Mucosa of stomach (tissue), 1 donor: ENCODE data around the gene ATP1A2.

Experiments used
- H3K27me3 ChIP-seq: one replicate; pipeline ENCODE4 v1.7.0; 2013; ENCODE audit warnings: mild to moderate bottlenecking, low read length; ENCODE audit not compliant: control insufficient read depth, insufficient read depth
- H3K36me3 ChIP-seq: one replicate; pipeline ENCODE4 v1.7.0; 2013; ENCODE audit warnings: low read length; ENCODE audit not compliant: control insufficient read depth, insufficient read depth
- H3K4me1 ChIP-seq: one replicate; pipeline ENCODE4 v1.7.0; 2013; ENCODE audit warnings: mild to moderate bottlenecking, low read length; ENCODE audit not compliant: control insufficient read depth, insufficient read depth
- H3K4me3 ChIP-seq: one replicate; pipeline ENCODE4 v1.7.0; 2013; ENCODE audit warnings: low read length
- H3K9ac ChIP-seq: one replicate; pipeline ENCODE4 v1.7.0; 2013; ENCODE audit warnings: mild to moderate bottlenecking, low read length, moderate library complexity
- H3K9me3 ChIP-seq: one replicate; pipeline ENCODE4 v1.7.0; 2013; ENCODE audit warnings: mild to moderate bottlenecking, low read length, moderate library complexity; ENCODE audit not compliant: control insufficient read depth
- donor health status: Pancreatic carcinoma.

ATP1A2 gene

DNA sequence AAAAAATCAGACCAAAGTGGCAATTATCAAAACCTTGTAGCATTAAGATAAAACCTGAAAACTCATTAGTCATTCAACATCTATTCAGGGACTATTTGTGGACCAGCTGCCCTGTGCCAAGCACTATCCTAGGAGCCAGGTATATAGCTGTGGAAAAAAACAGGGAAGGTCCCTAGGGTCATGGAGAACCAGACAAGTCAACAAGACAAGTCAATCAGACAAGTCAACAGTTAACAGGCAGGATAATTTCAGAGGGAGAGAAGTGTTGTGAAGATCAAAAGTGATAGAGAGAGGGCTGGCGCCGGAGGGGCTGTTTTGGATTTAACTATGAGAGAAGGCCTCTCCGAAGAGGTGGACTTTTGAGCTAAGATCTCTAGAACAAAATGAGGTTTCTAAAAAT, 32.6 kb downstream of the ATP1A2 start:
- no peaks in the 10 kb centered on the region for H3K36me3 ChIP-seq
- no peak overlapping the region for H3K9ac ChIP-seq
- H3K9me3 ChIP-seq = no peaks in the 10 kb centered on the region
- no peak overlapping the region for H3K4me3 ChIP-seq
- no peaks in the 10 kb centered on the region for H3K27me3 ChIP-seq
- no peaks in the 10 kb centered on the region for H3K4me1 ChIP-seq

DNA sequence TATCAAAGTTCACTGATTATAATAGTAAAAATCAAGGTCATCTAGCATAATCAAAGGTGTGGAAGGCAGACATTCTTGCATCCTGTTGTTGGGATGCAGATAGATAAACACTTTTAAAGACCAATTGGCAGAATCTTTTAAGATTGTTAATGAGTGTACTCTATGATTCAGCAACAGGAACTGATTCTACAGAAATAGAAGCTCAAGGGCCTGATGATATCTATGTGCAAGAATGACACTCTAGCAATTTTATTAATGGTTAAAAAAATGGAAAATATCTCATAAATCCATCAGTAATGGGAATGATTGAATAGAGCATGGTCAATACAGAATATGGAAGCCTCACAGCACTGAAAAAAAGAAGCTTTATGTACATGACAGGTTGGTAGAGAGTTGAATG, 33.7 kb downstream of the ATP1A2 start:
- Histone ChIP-seq H3K27me3 (no peaks in the 10 kb centered on the region), H3K9me3 (no peaks in the 10 kb centered on the region), H3K4me1 (no peaks in the 10 kb centered on the region), H3K4me3 (no peak overlapping the region), H3K9ac (no peak overlapping the region), H3K36me3 (no peaks in the 10 kb centered on the region)

DNA sequence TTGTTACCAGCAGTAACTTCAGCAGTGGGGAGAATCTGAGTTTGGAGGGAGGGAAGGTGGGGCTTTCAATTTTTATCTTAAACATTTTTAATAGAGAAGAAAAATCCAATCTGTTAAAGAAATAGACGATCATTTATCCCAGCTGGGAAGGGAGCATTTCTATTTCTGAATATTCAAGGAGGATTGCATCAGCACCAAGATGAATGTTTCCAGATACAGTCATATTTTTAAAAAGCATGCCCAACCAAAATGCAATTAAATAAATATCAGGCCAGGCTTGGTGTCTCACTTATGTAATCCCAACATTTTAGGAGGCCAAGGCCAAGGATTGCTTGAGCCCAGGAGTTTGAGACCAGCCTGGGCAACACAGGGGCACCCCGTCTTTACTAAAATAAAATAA, 34.2 kb downstream of the ATP1A2 start:
- Histone ChIP-seq H3K4me3 (no peak overlapping the region), H3K27me3 (no peaks in the 10 kb centered on the region), H3K9me3 (no peaks in the 10 kb centered on the region), H3K36me3 (no peaks in the 10 kb centered on the region), H3K4me1 (no peaks in the 10 kb centered on the region), H3K9ac (no peak overlapping the region)

DNA sequence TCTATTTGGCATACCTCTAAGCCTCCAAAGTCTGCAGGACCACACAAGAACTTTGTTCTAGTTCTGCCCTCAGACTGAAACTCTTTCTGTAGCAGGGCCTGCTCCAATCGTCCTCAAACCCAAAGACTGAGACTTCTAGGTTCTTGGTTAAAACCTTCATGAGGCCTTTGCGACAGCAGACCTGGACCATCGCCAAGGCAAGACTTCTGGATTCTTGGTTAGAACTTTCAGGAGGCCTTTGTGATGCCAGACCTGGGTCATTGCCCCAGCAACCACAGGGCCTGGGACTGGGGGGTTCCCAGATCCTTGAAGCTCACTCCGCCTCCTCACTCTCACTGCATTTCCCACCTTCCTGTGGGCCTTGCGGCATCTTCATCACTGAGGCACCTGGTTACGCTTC, 35.7 kb downstream of the ATP1A2 start, which contains the start of gene ATP1A4:
ATP1A4 (plus strand) TSS at position 301 of the 400 bp plus-strand sequence. CDS start 438 bp downstream, outside the sequence.
- H3K27me3 ChIP-seq = no peaks in the 10 kb centered on the region
- no peaks in the 10 kb centered on the region for H3K36me3 ChIP-seq
- H3K4me3 ChIP-seq = no peak within 1 kb of the TSS
- no peaks in the 10 kb centered on the region for H3K9me3 ChIP-seq
- H3K9ac ChIP-seq = no peak within 1 kb of the TSS
- no peaks in the 10 kb centered on the region for H3K4me1 ChIP-seq

DNA sequence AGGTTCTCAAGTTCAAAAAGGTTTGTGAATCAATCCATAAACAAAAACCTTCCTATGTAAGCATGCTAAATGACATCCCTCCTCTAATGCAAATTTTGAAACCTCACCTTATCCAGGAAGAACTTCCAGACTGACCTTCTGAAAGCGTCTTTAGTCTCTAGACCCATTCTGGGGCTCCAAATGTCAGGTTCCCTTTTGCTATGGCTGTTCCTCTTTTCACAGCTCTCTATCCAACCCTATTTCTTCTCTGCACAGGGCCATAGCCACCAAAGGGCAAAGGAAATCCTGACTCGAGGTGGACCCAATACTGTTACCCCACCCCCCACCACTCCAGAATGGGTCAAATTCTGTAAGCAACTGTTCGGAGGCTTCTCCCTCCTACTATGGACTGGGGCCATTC, 39.2 kb downstream of the ATP1A2 start:
- Histone ChIP-seq H3K4me3 (no peak overlapping the region), H3K36me3 (no peaks in the 10 kb centered on the region), H3K9me3 (no peaks in the 10 kb centered on the region), H3K9ac (no peak overlapping the region), H3K4me1 (no peaks in the 10 kb centered on the region), H3K27me3 (no peaks in the 10 kb centered on the region)

DNA sequence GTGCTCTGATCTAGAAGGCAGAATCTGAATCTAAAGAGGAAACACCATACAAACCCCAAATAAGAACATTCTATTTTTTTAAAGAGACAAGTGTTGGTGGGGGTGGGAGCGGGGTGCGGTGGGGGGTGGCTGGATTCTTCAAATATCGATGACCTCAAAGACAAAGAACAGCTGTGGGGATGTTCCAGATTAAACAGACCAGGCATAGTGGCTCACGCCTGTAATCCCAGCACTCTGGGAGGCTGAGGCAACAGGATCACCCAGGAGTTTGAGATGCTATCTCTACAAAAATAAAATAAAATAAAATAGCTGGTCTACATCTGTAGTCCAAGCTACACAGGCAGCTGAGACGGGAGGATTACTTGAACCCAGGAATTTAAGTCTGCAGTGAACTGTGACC, 40.8 kb downstream of the ATP1A2 start:
- no peak overlapping the region for H3K9ac ChIP-seq
- no peaks in the 10 kb centered on the region for H3K36me3 ChIP-seq
- H3K9me3 ChIP-seq = no peaks in the 10 kb centered on the region
- H3K27me3 ChIP-seq = no peaks in the 10 kb centered on the region
- H3K4me1 ChIP-seq = no peaks in the 10 kb centered on the region
- H3K4me3 ChIP-seq = no peak overlapping the region

DNA sequence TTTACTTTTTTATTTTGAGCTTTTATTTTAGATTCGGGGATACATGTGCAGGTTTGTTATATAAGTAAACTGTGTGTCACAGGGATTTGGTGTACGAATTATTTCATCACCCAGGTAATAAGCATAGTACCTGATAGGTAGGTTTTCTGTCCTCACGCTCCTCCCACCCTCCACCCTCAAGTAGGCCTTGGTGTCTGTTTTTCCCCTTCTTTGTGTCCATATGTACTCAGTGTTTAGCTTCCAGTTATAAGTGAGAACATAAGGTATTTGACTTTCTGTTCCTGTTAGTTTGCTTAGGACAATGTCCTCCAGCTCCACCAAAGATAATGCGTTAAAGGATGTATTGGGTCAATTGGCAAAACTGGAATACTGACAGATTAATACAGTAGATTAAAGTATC, 41.6 kb downstream of the ATP1A2 start:
- H3K4me3 ChIP-seq = no peak overlapping the region

DNA sequence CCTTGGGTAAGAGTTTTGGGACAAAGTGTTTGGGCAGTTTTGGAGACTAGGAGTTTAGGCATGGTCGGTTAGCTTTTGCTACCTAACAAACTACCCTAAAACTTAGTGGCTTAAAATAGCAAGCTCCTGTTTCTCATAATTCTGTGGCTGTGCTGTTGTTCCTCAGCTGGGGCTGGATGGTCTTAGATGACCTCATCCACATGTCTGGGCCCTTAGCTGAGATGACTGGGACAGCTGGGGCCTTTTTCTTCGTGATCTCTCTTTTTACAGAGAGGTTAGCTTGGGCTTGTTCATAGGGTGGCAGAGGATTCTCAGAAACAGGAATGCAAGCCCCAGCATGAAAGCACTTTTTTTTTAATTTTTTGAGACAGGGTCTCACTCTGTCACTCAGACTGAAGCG, 42.5 kb downstream of the ATP1A2 start:
- H3K4me3 ChIP-seq = no peak overlapping the region
- no peaks in the 10 kb centered on the region for H3K36me3 ChIP-seq
- no peaks in the 10 kb centered on the region for H3K4me1 ChIP-seq
- no peaks in the 10 kb centered on the region for H3K9me3 ChIP-seq
- H3K27me3 ChIP-seq = no peaks in the 10 kb centered on the region
- no peak overlapping the region for H3K9ac ChIP-seq

More for the DNA sequence above, 41.6 kb downstream of the ATP1A2 start:
- no peaks in the 10 kb centered on the region for H3K27me3 ChIP-seq
- H3K36me3 ChIP-seq = no peaks in the 10 kb centered on the region
- H3K9me3 ChIP-seq = no peaks in the 10 kb centered on the region
- no peaks in the 10 kb centered on the region for H3K4me1 ChIP-seq
- no peak overlapping the region for H3K9ac ChIP-seq

DNA sequence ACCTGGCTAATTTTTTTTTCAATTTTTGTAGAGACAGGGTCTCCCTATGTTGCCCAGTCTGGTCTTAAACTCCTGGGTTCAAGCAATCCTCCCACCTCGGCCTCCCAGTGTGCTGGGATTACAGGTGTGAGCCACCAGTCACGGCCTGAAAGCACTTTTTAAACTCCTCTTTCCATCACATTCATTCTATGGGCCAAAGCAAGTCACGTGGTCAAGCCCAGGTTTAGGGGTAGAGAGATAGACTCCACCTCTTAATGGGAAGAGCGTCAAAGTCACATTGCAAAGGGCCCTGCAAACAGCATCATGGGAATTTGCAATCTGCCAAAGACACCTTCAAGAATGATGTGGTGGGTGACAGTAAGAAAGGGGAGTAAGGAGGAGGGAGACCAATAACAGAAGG, 43.0 kb downstream of the ATP1A2 start:
- Histone ChIP-seq H3K4me1 (no peaks in the 10 kb centered on the region), H3K27me3 (no peaks in the 10 kb centered on the region), H3K9ac (no peak overlapping the region), H3K4me3 (no peak overlapping the region), H3K9me3 (no peaks in the 10 kb centered on the region), H3K36me3 (no peaks in the 10 kb centered on the region)

DNA sequence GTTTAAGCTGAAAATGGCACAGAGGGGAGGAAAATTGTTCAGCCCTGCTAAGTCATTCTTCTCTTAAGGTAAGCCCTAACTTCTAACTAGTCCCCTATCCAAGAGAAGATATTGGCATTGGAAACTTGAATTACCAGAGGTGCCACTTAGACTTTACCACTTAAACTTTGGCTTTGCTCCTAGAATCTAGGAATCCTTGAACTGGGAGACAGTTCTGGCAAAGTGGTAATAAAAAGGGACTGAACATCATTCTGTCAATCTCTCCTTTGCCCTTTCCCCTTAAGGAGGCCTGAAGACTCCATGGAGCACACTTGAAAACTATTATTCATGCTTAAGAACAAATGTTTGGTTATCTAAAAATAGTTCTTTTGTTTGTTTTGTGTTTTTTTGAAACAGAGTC, 44.3 kb downstream of the ATP1A2 start:
- no peaks in the 10 kb centered on the region for H3K36me3 ChIP-seq
- no peak overlapping the region for H3K9ac ChIP-seq
- H3K27me3 ChIP-seq = no peaks in the 10 kb centered on the region
- H3K4me3 ChIP-seq = no peak overlapping the region
- no peaks in the 10 kb centered on the region for H3K4me1 ChIP-seq
- H3K9me3 ChIP-seq = no peaks in the 10 kb centered on the region

DNA sequence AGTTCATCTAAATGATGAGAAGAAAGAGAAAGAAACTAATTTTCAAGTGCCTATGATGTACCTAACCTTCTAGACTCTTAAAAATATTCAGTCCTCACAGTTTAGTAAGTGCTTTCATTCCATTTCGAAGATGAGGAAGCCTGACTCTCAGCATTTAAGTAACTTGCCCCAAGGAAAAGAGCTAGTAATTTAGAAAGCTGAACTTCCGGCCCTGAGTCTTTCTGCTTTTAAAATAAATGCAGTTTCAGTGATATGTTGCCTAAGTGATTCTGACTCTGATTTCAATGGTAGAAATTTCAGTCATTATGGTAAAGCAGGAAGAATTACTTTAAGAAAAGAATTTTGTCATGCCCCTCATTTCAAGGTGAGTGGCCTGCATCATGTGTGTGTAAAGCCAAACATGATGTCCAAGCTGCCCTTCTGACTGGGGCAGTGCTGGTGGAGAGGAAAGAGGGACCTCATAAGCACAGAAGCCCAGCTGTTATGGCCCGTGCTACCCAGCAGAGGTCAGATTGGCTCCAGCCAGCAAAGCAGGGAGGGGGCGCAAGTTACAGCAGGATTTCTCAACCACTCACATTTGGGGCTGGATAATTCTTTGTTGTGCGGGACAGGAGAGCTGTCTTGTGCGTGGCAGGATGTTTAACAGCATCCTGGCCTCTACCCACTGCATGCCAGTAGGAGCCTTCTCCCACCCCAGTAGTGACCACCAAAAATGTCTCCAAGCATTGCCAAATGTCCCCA, 46.6 kb downstream of the ATP1A2 start:
- H3K4me3 ChIP-seq = no peak overlapping the region
- H3K27me3 ChIP-seq = no peaks in the 10 kb centered on the region
- H3K9ac ChIP-seq = no peak overlapping the region
- no peaks in the 10 kb centered on the region for H3K9me3 ChIP-seq
- H3K36me3 ChIP-seq = no peaks in the 10 kb centered on the region
- no peaks in the 10 kb centered on the region for H3K4me1 ChIP-seq

DNA sequence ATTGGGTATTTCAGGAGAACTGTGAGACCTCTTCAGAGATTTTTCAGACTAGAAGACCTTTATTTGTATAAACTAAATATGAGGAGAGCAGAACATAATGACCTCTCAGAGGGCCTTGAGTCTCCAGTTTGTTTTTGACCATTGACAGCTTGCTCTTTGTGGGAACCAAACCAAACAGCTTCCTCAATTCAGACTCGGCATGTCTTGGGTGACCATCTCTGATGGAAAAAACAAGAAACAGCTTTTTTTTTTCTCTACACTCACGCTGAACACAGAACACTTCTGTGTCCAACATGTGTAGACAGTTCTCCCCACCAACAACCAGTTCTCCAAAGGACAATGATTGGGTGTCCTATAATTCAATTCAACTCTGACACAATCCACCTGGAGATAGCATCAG, 47.4 kb downstream of the ATP1A2 start:
- no peaks in the 10 kb centered on the region for H3K36me3 ChIP-seq
- H3K4me3 ChIP-seq = no peak overlapping the region
- H3K9me3 ChIP-seq = no peaks in the 10 kb centered on the region
- no peaks in the 10 kb centered on the region for H3K4me1 ChIP-seq
- no peaks in the 10 kb centered on the region for H3K27me3 ChIP-seq
- H3K9ac ChIP-seq = no peak overlapping the region

DNA sequence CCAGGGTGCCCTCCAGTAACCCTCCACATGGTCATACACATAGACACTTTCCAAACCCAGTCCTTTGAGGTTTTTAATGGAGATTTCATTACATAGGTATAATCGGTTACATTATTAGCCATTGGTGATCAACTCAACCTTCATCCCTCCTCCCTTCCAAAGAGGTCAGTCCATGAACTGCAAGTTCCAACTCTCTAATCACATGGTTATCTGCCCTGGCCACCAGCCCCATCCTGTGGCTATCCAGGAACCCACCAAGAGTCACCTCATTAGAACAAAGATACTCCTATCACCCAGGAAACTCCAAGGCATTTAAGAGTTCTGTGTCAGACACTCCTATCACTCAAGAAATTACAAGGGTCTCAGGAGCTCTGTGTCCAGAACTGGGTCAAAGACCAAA, 48.1 kb downstream of the ATP1A2 start:
- H3K9me3 ChIP-seq = no peaks in the 10 kb centered on the region
- H3K4me1 ChIP-seq = no peaks in the 10 kb centered on the region
- no peaks in the 10 kb centered on the region for H3K27me3 ChIP-seq
- no peaks in the 10 kb centered on the region for H3K36me3 ChIP-seq
- no peak overlapping the region for H3K9ac ChIP-seq
- no peak overlapping the region for H3K4me3 ChIP-seq
